Fibroblast of mammary gland (primary cell): ENCODE data around the gene FRAS1.
"Not testable (repeated sequence)": the region's sequence is repeated elsewhere in the genome, so short reads cannot be mapped to it uniquely, and the experiment has no call there.

Experiments
- DNase-seq: peaks from one replicate; pipeline ENCODE4 v3.0.0-alpha.2; 2010; ENCODE audit warnings: low read depth
- H3K4me3 ChIP-seq: 2 replicates; pipeline ENCODE4 v1.5.1; 2011; ENCODE audit warnings: low read depth, mild to moderate bottlenecking, low read length, moderate library complexity; ENCODE audit not compliant: control insufficient read depth
- TF ChIP-seq, protein P1 (sequence below): conservative IDR thresholded peaks from 2 replicates; pipeline ENCODE4 v1.5.1; 2011; ENCODE audit warnings: low read depth, low read length, inconsistent platforms; ENCODE audit not compliant: control insufficient read depth, insufficient read depth

Gene FRAS1

DNA sequence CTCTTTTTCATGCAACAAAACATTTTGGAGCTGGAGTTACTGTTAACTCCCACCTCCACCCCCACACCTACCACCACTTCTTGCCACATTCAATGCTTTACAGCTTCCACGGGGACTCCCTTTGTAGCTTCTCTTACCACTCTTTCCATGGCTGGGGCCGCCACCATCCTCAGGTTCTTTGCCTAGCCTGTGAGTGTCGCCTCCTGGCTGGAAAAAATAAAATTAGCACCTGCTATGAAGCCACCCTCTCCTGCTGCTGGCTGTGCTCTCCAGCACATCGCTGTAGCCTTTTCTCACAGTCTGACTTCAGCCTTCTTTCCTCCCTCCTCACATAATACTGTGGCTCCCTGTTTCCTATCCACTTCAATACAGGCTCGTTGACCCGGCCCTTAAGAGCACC, 114.4 kb downstream of the FRAS1 start:
- no peak overlapping the region for H3K4me3 ChIP-seq
- TF ChIP-seq, protein P1, sequence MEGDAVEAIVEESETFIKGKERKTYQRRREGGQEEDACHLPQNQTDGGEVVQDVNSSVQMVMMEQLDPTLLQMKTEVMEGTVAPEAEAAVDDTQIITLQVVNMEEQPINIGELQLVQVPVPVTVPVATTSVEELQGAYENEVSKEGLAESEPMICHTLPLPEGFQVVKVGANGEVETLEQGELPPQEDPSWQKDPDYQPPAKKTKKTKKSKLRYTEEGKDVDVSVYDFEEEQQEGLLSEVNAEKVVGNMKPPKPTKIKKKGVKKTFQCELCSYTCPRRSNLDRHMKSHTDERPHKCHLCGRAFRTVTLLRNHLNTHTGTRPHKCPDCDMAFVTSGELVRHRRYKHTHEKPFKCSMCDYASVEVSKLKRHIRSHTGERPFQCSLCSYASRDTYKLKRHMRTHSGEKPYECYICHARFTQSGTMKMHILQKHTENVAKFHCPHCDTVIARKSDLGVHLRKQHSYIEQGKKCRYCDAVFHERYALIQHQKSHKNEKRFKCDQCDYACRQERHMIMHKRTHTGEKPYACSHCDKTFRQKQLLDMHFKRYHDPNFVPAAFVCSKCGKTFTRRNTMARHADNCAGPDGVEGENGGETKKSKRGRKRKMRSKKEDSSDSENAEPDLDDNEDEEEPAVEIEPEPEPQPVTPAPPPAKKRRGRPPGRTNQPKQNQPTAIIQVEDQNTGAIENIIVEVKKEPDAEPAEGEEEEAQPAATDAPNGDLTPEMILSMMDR = no peak

DNA sequence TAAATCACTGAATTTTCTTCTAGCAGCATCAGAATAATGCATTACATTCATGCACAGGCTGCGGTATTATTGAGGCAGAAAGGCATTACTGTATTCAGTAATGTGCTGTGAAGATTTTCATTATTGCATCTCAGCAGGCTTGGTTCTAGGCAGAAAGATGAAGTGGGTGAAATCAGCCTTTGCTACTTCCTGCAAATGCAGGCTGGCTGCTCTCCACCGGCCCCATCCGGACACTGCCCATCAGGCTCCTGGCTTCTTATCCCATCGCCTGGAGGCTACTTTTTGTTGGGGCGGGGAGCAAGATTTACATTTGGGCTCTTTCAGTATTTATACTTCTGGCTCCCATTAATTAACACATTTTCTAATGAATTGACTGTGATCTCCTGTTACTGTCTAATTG, 117.8 kb downstream of the FRAS1 start:
- DNase-seq = no peak
- H3K4me3 ChIP-seq = no peak overlapping the region
- TF ChIP-seq, protein P1 = no peak

More for the DNA sequence above, 114.4 kb downstream of the FRAS1 start:
- no peak for DNase-seq

DNA sequence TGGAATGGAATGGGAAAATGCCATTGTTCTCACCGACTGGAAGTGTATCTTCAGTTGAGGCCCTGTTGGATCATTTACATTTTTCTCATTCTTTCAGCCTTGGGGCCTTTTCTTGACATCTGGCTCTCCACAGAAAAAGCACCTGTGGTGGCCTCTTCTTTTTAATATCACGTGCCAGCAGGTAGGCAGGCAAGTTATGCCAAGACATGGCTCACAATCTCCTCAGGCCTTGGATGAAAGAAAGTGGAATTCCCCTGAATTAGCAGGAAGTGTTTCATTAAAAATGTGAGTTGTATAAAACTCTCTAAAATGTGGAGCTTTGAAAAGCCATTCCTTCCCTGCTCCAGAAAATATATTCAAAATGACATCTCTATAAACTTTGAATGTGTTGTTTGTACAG, 122.1 kb downstream of the FRAS1 start:
- TF ChIP-seq, protein P1 = no peak
- no peak overlapping the region for H3K4me3 ChIP-seq
- no peak for DNase-seq

DNA sequence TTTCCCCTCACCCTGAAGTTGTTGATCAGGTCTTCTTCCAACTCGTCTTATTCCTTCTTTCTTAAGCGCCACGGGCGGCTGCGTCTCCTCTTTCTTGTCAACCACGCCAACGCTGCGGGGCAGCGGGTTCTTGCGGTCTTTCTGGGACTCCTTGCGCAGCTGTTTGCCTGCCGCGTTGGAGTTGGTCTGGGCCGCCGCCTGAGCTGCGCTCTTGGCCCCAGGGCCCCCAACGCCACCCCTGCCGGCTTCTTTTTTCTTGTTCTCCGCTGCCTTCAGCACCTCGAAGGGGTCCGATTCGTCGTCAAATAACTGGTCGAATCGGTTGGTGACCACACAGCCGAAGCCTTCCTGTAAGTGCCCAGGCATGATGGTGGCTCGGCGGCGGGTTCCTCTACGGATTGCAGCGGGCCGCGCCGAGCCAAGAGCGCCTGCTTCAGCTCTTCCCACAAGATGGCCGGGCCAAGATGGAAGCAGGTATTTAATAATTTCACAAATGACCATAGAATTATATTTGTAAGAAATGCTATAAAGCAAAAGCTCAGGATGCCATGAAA, 124.6 kb downstream of the FRAS1 start:
- not testable (repeated sequence) for DNase-seq, H3K4me3 ChIP-seq

DNA sequence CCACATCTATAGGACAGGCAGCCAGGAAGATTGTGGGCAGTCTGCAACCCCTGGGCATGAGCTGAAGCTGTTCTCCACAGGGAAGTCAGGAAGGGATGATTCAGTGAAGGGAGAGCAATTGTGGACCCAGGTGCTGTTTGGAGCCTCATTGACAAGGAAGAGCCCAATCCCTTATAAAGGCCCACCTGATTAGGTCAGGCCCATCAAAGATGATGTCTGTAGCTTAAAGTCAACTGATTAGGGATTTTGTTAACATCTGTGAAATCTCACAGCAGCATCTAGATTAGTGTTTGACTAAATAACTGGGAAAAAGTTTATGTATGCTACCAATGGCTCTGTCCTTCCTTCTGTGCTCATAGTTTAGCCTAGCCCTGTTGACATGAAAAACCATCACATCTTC, 127.5 kb downstream of the FRAS1 start:
- no peak for DNase-seq
- TF ChIP-seq, protein P1 = no peak
- no peak overlapping the region for H3K4me3 ChIP-seq

DNA sequence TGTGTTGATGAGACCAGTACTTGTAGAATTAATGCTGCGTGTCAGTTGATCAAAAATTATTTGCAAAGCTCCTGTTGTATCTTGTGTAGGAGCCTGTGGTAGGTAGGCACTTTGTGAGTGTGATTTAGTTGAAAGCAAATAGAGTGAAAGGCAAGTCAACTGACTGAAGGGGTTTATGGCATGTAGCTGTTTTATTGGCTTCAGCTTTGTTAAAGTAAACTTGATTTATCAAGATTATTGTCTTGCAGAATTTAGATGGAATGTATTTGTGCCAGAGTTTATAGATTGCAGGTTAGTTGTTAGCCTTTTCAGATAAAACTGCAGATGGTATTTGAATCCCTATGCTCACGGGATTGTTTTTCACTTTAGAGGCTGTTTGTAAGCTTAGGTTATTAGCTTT, 128.0 kb downstream of the FRAS1 start:
- no peak overlapping the region for H3K4me3 ChIP-seq
- DNase-seq = no peak
- TF ChIP-seq, protein P1 = no peak

DNA sequence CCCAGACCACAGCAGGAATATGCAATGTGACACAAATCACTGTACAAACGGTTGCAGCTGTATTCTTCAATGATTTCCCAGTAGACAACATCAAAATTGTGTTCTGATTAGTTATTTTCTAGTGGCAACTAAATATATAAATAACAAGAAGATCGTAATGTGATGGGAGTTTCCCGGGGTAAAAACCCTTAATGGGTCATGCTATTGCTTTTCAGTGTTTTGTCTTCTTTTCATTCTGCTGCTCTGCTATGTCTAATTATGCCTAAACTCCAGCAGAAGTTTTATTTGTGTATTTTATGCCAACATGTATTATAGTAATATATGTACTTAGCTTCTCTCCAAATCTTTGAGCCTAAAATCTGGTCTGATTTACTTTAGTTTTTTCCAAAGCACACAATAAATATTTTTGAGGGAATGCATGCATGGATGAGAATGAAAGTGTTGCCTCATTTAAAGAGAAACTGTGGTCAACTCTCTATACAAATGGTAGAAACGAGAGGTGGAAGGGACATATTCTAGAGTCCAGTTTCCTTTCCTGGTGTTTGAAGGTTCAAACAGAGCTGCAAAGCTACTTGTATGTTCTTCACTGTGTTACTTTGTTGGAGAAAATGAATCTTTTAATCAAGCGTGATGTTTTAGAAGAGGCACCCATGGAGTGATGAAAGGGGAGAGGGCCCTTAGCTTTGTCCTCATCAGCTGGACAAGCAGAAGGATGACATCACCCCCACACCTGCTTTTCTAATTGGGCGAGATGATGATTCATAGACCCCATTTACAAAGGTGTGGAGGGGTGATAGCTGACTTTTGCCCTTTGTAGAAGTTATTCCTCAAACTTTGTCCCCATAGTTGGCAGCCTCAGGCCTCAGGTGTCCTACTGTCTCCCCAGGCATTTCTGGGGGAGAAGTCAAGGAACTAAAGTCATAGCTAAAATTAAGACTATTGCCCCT, 129.7 kb downstream of the FRAS1 start:
- DNase-seq = no peak
- TF ChIP-seq, protein P1 = no peak

More for the DNA sequence above, 129.7 kb downstream of the FRAS1 start:
- H3K4me3 ChIP-seq = no peak overlapping the region
